ENCODE data around the gene ADCY3. TPM values are rescaled to one million over a fixed set of nuclear protein-coding genes. Genes with fewer than 3 reads are reported as not detected.
A peak's percentile ranks its signal among the peaks of the same experiment; 100 is the strongest.

ADCY3 gene
- total RNA-seq, 1 experiment from 2014 or later, result 39.5 TPM

- TF ChIP-seq, protein P1, sequence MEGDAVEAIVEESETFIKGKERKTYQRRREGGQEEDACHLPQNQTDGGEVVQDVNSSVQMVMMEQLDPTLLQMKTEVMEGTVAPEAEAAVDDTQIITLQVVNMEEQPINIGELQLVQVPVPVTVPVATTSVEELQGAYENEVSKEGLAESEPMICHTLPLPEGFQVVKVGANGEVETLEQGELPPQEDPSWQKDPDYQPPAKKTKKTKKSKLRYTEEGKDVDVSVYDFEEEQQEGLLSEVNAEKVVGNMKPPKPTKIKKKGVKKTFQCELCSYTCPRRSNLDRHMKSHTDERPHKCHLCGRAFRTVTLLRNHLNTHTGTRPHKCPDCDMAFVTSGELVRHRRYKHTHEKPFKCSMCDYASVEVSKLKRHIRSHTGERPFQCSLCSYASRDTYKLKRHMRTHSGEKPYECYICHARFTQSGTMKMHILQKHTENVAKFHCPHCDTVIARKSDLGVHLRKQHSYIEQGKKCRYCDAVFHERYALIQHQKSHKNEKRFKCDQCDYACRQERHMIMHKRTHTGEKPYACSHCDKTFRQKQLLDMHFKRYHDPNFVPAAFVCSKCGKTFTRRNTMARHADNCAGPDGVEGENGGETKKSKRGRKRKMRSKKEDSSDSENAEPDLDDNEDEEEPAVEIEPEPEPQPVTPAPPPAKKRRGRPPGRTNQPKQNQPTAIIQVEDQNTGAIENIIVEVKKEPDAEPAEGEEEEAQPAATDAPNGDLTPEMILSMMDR (conservative IDR thresholded peaks at IDR 0.05), result no peak
- Histone ChIP-seq H3K14ac (ENCODE audit: insufficient read depth, low read length) (no peak overlapping the region), H4K20me1 (ENCODE audit: control insufficient read depth, insufficient read depth, insufficient read length) (no peaks in the 10 kb centered on the region), H3K23ac (ENCODE audit: insufficient read length, low read depth, low read length) (no peak overlapping the region), H3K79me2 (ENCODE audit: insufficient read depth, low read length) (no peaks in the 10 kb centered on the region), H2BK5ac (ENCODE audit: insufficient read length, low read length) (no peak overlapping the region), H3K4me1 (ENCODE audit: insufficient read depth, low read length) (peaks cover 5% of the 10 kb centered on the region; the same call in 1 of the 2 replicates), H4K91ac (ENCODE audit: insufficient read length, low read depth, low read length) (no peak overlapping the region), H4K5ac (ENCODE audit: insufficient read length, low read depth, low read length) (no peak overlapping the region), H3T11ph (ENCODE audit: low read length) (no peak overlapping the region), H2BK12ac (ENCODE audit: insufficient read length, low read depth, low read length) (no peak overlapping the region), H4K8ac (replicated peaks; ENCODE audit: insufficient read length, low read depth, low read length) (no peak overlapping the region), H3K79me1 (ENCODE audit: insufficient read depth, low read depth, low read length, poor library complexity, severe bottlenecking) (no peaks in the 10 kb centered on the region), H2BK120ac (ENCODE audit: low read depth, low read length, poor library complexity, severe bottlenecking) (no peak overlapping the region), H3K9ac (ENCODE audit: extremely low read depth, insufficient read length, low read length) (no peak overlapping the region), H3K18ac (ENCODE audit: insufficient read length, low read depth, low read length) (no peak overlapping the region), H2BK20ac (ENCODE audit: low read depth, low read length, poor library complexity, severe bottlenecking) (no peak overlapping the region), H3K4me2 (ENCODE audit: insufficient read depth, insufficient read length, low read length) (no peak overlapping the region), H2BK15ac (ENCODE audit: low read depth, low read length) (no peak overlapping the region), H3K27me3 (ENCODE audit: insufficient read depth, low read length) (no peaks in the 10 kb centered on the region), H2AK5ac (ENCODE audit: insufficient read length, low read length) (no peak overlapping the region), H3K56ac (ENCODE audit: insufficient read length, low read depth, low read length) (no peak overlapping the region), H3K27ac (ENCODE audit: insufficient read length, low read depth, low read length) (no peak overlapping the region), H3K4ac (ENCODE audit: low read depth, low read length) (no peak overlapping the region), H3K9me3 (ENCODE audit: control insufficient read depth, low read depth, low read length) (no peaks in the 10 kb centered on the region), H3K23me2 (ENCODE audit: insufficient read length, low read depth, low read length, poor library complexity, severe bottlenecking) (no peaks in the 10 kb centered on the region), H2AFZ (ENCODE audit: low read length) (no peak overlapping the region)
- no peaks in the 10 kb centered on the region for H3K27me3 Mint-ChIP-seq (ENCODE audit: low read depth)
- no peak for DNase-seq
- WGBS (ENCODE audit: extremely low coverage, insufficient read length, low lambda C conversion rate), result no CpG with 5 or more reads among the region's 9 CpGs
- H3K9me3 Mint-ChIP-seq, result no peaks in the 10 kb centered on the region
- no peak overlapping the region for H3K4me3 Mint-ChIP-seq
- H3K4me1 Mint-ChIP-seq, result peaks cover 15 to 18% of the 10 kb centered on the region in 2 experiments
- H3K27ac Mint-ChIP-seq, result peak overlapping the region in 1 of 3 experiments; percentile 53; a peak in 2 of 7 replicates
- H3K36me3 Mint-ChIP-seq (ENCODE audit: insufficient read depth in 1 of 3, low read depth in 3 of 3), result peaks cover 6 to 11% (median 6%) of the 10 kb centered on the region in 3 experiments
Observed at GRCh38 chr2:24874035-24874434, 46.0 kb downstream of the ADCY3 start.

All from H9 (cell line).